NCI-H2029 (cell line): ENCODE data around the gene TMEM80.
"Not testable (repeated sequence)": the region's sequence is repeated elsewhere in the genome, so short reads cannot be mapped to it uniquely, and the experiment has no call there.

Experiments
- DNase-seq: peaks from one replicate; lab custom pipeline; 2025; lab: John Stamatoyannopoulos, UW

TMEM80 gene

GRCh38 chr11:695538-696248, at the start of gene TMEM80:
Gene TMEM80, plus strand, starts transcription at chr11:695816. Its CDS starts 12 bp downstream, at chr11:695828.
- peak; percentile 98 for DNase-seq

- no peak for DNase-seq
These were observed 49.4 kb upstream of the TMEM80 start for GRCh38 chr11:646214-646613.

- not testable (repeated sequence) for DNase-seq
These were observed 47.9 kb upstream of the TMEM80 start for GRCh38 chr11:647672-648158.

- no peak for DNase-seq
These were observed 45.1 kb upstream of the TMEM80 start for GRCh38 chr11:650482-650881.

GRCh38 chr11:653136-653535, 42.5 kb upstream of the TMEM80 start:
- DNase-seq = not testable (repeated sequence)

- no peak for DNase-seq
These were observed 41.8 kb upstream of the TMEM80 start for GRCh38 chr11:653837-654236.

- not testable (repeated sequence) for DNase-seq
These were observed 41.2 kb upstream of the TMEM80 start for GRCh38 chr11:654444-654843.

- no peak for DNase-seq
These were observed 40.4 kb upstream of the TMEM80 start for GRCh38 chr11:655036-655726.

- no peak for DNase-seq
These were observed 39.2 kb upstream of the TMEM80 start for GRCh38 chr11:656426-656825.

GRCh38 chr11:656866-657265, 38.8 kb upstream of the TMEM80 start:
- DNase-seq = no peak

GRCh38 chr11:657691-658126, 37.9 kb upstream of the TMEM80 start:
- DNase-seq = no peak

GRCh38 chr11:659532-660085, 36.0 kb upstream of the TMEM80 start:
- DNase-seq = no peak

- DNase-seq = no peak
These were observed 35.3 kb upstream of the TMEM80 start for GRCh38 chr11:660281-660680.

- DNase-seq = no peak
These were observed 34.8 kb upstream of the TMEM80 start for GRCh38 chr11:660681-661444.

GRCh38 chr11:662689-663274, 32.8 kb upstream of the TMEM80 start:
- no peak for DNase-seq

- no peak for DNase-seq
These were observed 30.4 kb upstream of the TMEM80 start for GRCh38 chr11:665062-665703.

- no peak for DNase-seq
These were observed 29.8 kb upstream of the TMEM80 start for GRCh38 chr11:665704-666281.

- DNase-seq = no peak
These were observed 21.8 kb upstream of the TMEM80 start for GRCh38 chr11:673866-674265.

GRCh38 chr11:674406-674805, 21.2 kb upstream of the TMEM80 start:
- no peak for DNase-seq

- no peak for DNase-seq
These were observed 17.3 kb upstream of the TMEM80 start for GRCh38 chr11:678297-678696.
